Mesothelial cell of epicardium (in vitro differentiated cells): ENCODE results near the gene CDC42EP3. TPM values are rescaled to one million over a fixed set of nuclear protein-coding genes. Genes with fewer than 3 reads are reported as not detected.

Experiments
- DNase-seq, 2 experiments: peaks; one replicate each; pipeline ENCODE4 v3.0.0; 2021; ENCODE audit warnings: low spot score in 2 of 2; ENCODE audit not compliant: unreplicated experiment in 2 of 2
- H3K27ac Mint-ChIP-seq: 2 replicates; pipeline ENCODE4 v1.8.0; 2021; ENCODE audit warnings: mixed read lengths
- H3K27me3 Mint-ChIP-seq: 2 replicates; pipeline ENCODE4 v1.8.0; 2021; ENCODE audit warnings: low read depth, mixed read lengths
- H3K36me3 Mint-ChIP-seq: 2 replicates; pipeline ENCODE4 v1.8.0; 2021; ENCODE audit warnings: mixed read lengths
- H3K4me1 Mint-ChIP-seq: 2 replicates; pipeline ENCODE4 v1.8.0; 2021; ENCODE audit warnings: mixed read lengths
- H3K4me3 Mint-ChIP-seq: 2 replicates; pipeline ENCODE4 v1.8.0; 2021; ENCODE audit warnings: mild to moderate bottlenecking, moderate library complexity, mixed read lengths
- H3K9me3 Mint-ChIP-seq: 2 replicates; pipeline ENCODE4 v1.8.0; 2021; ENCODE audit warnings: mixed read lengths
- total RNA-seq: library from RNA; stranded (reverse); gene quantifications from 3 replicates; pipeline ENCODE4 v1.2.1, GENCODE V29; 2021
- TF ChIP-seq, protein P1 (sequence below): fragments of 200-600 bp; sonication (generic); IDR thresholded peaks from one replicate; pipeline ENCODE4 v1.5.0; 2021; ENCODE audit warnings: antibody characterized with exemption; ENCODE audit not compliant: unreplicated experiment

Gene CDC42EP3
- total RNA-seq, 1 donor from 2014 or later = 48.7 TPM

DNA sequence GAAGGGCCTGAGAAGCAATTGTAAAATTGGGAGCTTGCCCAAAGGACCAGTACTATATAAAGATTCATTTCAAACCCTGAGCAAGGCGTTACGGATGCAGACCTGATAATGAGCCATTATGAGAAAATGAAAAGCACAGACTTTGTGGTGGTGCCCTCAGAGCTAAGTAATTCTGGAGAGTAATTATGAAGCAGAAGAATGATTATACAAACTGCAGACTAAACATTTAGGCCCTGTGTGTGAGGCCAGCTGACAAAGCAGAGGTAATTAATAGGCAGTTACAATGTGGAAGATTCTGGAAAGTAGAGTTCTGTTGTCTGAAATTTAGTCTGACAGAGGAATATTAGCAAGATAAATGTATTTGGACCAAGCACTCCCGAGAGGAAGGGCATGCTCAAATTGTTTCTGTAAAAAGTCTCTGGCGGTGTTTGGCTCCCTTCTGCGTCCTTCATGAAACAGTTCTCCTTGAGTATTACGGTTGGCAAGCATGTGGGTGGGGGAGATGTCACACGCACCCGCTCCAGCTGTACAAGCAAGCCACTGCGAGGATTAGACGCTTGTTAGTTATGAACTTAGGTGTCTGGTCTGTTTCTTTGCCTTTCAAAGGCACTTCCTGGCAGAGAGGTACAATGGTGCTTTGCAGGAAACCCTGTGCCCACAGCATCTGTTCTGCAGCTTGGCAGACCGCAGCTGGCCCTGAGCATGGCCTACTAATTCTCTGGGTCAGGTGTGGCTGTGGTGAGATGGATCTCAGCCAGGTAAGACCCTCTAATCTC lies 45.5 kb downstream of the CDC42EP3 start:
- H3K27ac Mint-ChIP-seq = no peak overlapping the region
- peaks cover 18% of the 10 kb centered on the region for H3K4me1 Mint-ChIP-seq
- no peaks in the 10 kb centered on the region for H3K36me3 Mint-ChIP-seq
- H3K9me3 Mint-ChIP-seq = peaks cover 10% of the 10 kb centered on the region
- H3K4me3 Mint-ChIP-seq = no peak overlapping the region
- TF ChIP-seq, protein P1, sequence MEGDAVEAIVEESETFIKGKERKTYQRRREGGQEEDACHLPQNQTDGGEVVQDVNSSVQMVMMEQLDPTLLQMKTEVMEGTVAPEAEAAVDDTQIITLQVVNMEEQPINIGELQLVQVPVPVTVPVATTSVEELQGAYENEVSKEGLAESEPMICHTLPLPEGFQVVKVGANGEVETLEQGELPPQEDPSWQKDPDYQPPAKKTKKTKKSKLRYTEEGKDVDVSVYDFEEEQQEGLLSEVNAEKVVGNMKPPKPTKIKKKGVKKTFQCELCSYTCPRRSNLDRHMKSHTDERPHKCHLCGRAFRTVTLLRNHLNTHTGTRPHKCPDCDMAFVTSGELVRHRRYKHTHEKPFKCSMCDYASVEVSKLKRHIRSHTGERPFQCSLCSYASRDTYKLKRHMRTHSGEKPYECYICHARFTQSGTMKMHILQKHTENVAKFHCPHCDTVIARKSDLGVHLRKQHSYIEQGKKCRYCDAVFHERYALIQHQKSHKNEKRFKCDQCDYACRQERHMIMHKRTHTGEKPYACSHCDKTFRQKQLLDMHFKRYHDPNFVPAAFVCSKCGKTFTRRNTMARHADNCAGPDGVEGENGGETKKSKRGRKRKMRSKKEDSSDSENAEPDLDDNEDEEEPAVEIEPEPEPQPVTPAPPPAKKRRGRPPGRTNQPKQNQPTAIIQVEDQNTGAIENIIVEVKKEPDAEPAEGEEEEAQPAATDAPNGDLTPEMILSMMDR = no peak
- DNase-seq = no peak
- H3K27me3 Mint-ChIP-seq = no peaks in the 10 kb centered on the region

DNA sequence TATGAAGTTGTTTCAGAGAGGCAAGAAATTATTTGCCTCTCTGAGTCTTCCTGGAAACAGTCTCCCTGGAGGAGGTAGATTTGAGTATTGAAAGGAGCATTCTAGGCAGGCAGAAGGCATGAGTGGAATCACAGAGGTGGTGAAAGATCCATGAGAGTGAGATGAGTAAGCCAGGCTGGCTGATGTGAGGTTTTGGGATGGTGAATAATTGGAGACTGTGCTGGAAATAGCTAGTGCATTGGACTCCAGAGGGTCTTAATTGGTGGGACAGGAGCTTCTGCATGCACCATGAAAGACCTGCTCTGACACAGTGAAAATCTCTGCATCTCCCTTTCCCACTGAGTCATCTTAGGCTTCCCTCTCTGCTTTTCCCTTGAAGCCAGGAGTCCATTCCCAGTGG lies 46.3 kb downstream of the CDC42EP3 start:
- TF ChIP-seq, protein P1 = no peak
- H3K4me3 Mint-ChIP-seq = no peak overlapping the region
- DNase-seq = no peak
- H3K27ac Mint-ChIP-seq = no peak overlapping the region
- peaks cover 12% of the 10 kb centered on the region for H3K9me3 Mint-ChIP-seq
- peaks cover 18% of the 10 kb centered on the region for H3K4me1 Mint-ChIP-seq
- no peaks in the 10 kb centered on the region for H3K36me3 Mint-ChIP-seq
- no peaks in the 10 kb centered on the region for H3K27me3 Mint-ChIP-seq

DNA sequence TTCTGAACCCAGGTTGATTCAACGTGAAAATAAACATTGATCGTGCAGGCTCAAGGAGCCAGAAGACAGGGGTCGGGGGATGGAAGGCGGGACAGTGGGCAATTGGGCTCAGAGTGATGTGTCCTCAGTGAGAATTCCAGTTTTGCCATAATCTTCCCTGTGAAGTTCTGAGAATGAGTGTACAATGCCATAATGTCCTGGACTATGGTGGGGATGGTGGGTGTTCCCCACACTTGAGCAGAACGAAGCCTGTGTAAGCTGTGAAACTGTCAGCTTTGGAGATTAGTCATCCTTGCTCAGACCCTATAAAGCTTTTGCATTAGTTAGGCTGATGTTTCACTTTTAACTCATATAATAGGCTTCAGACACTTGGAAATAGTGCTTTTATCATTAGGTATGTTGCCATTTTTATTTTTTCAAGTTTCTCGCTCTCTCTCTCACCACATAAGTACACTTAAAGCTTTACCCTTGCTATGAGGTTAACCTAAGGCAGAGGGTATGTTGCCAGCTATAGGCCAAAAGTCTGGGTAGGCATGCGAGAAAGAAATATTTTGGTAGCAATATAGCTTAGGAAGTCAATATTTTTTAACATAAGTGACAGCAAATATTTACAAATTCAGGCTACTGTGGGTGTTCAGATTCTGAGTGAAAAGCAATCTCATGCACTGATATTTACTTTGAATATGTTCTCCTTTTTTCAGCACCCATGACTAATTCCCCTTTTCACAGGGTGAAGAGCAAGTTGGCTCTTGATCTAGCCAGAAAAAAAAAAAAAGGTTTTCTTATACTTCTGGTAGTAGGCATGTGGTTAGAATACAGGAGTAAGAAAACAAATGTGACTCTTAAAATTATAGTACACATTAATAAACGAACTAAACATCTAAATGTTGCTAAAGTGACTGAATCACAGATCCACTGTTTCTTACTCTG lies 47.2 kb downstream of the CDC42EP3 start:
- TF ChIP-seq, protein P1 = no peak
- Mint-ChIP-seq H3K27ac (no peak overlapping the region), H3K27me3 (no peaks in the 10 kb centered on the region), H3K9me3 (peaks cover 12% of the 10 kb centered on the region), H3K4me1 (peaks cover 18% of the 10 kb centered on the region), H3K4me3 (no peak overlapping the region), H3K36me3 (no peaks in the 10 kb centered on the region)
- DNase-seq = no peak

DNA sequence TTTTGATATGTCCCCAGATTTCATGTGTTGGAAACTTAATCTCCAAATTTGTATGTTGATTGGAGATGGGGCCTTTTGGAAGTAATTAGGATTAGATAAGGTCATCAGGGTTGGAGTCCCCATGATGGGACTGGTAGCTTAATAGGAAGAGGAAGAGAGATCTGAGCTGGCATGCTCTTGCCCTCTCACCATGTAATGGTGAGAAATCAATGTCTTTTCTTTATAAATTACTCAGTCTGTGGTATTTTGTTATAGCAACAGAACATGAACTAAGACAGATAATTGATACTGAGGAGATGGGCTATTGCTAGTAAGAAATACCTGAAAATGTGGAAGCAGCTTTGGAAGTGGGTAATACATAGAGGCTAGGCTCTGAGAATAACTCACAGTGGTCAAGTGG lies 48.0 kb downstream of the CDC42EP3 start:
- TF ChIP-seq, protein P1 = no peak
- DNase-seq = no peak
- Mint-ChIP-seq H3K4me3 (no peak overlapping the region), H3K9me3 (peaks cover 12% of the 10 kb centered on the region), H3K36me3 (no peaks in the 10 kb centered on the region), H3K27ac (no peak overlapping the region), H3K27me3 (no peaks in the 10 kb centered on the region), H3K4me1 (peaks cover 18% of the 10 kb centered on the region)

DNA sequence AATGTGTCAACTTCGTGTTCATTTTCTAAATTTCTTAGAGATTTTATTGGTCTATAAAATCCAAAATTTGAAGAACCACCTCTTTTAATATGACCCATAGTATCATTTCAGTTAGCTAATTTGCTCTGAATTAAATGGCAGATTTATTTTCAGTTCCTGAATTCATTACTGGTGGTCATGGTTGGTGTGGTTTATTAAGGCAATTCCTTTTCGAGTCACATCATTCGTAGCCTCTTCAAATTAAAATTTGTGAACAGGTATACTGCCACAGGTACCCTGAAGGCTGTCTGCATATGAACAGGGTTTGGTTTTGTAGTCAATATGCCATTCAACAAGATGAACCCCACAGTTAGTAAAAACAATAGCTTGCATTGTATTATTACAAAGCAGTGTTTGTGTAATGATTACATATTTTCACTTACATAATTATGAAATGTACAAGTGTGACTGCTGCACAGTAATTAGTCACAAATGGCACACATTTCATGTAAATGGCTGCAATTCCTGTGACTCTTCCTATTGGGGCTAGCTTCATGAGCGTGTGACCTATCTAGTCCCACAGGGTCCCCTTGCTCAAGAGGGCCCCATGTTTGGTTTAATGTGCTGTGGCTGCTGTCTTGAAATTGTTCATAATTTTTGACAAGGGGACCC lies 48.9 kb downstream of the CDC42EP3 start:
- Mint-ChIP-seq H3K9me3 (peaks cover 12% of the 10 kb centered on the region), H3K4me3 (no peak overlapping the region), H3K27ac (no peak overlapping the region), H3K4me1 (peaks cover 18% of the 10 kb centered on the region), H3K36me3 (no peaks in the 10 kb centered on the region), H3K27me3 (no peaks in the 10 kb centered on the region)
- DNase-seq = no peak
- TF ChIP-seq, protein P1 = no peak
